GM21390 (cell line): ENCODE measurements around the gene NAA60.
"Not testable (repeated sequence)": the region's sequence is repeated elsewhere in the genome, so short reads cannot be mapped to it uniquely, and the experiment has no call there.

Source experiments
- ATAC-seq: cut with Tn5 transposase; IDR thresholded peaks from one replicate; pipeline ENCODE4 v1.9.1; 2021; ENCODE audit not compliant: unreplicated experiment

The NAA60 gene

DNA sequence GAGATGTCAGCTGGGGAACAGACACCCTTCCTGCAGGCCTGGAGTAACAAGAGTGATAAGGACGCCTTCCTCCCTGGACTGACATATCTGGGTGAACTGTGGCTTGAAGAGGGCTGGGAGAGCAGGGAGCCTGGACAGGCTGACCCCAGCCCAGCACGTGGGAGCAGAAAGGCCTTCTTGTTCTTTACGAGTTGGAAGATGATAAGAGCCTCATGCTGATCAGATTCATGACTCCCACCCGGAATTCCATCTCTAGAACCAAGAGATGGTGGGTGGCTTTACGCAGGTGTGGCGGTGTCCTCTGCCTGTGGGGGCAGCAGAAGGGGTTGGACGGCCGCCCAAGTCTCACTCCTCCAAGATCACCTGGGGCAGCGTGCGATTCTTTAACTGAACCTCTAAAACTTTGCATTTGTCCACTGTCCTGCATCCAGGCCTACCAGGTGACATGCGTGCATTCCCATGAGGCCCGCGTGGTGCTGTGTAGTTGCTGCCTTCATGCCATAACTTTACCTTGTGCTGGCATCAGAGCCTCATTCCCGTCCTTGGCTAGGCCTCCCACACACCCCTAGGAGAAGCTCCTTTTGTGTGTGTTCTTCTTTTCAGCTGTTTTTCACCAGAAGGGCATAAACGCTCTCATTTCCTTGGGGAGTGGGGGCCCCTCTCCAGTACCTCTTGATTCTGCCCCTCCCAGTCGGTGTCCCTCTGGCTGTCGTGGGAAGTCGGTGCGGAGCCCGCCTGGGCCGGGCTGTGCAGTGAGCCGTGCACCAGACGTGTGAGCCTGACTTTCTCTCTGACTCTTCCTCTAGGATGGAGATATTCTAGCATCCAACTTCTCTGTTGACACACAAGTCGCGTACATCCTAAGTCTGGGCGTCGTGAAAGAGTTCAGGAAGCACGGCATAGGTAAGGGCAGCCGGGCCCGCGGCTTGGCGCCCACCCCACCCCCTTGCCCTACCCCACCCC, 38.5 kb downstream of the NAA60 start:
- ATAC-seq, result no peak

DNA sequence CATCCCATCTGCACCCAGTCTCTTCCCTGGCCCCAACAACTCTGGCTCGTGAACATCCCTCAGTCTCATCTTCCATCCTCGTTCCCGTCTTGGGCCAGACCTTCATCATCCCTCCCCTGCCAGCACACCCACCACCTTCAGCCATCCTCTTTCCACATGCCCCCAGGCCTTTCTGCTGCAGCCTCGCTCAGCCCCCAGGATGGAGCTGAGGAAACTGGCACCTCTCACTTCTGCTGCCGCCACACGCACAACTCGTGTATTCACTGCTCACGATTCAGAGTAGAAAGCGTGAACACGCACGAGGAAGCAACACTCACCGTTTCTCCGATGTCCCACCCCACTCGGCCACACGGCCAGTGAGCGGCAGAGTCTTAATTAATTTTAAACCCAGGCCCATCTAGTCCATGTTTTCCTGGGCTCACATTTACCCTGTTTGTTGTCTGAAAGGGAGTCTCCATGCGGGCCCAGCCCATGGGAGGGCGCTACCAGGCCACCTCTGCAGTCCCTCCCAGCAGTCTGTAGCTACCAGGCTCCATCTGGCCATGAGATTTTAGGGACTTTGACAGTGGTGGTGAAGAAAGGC, 39.3 kb downstream of the NAA60 start:
- no peak for ATAC-seq

DNA sequence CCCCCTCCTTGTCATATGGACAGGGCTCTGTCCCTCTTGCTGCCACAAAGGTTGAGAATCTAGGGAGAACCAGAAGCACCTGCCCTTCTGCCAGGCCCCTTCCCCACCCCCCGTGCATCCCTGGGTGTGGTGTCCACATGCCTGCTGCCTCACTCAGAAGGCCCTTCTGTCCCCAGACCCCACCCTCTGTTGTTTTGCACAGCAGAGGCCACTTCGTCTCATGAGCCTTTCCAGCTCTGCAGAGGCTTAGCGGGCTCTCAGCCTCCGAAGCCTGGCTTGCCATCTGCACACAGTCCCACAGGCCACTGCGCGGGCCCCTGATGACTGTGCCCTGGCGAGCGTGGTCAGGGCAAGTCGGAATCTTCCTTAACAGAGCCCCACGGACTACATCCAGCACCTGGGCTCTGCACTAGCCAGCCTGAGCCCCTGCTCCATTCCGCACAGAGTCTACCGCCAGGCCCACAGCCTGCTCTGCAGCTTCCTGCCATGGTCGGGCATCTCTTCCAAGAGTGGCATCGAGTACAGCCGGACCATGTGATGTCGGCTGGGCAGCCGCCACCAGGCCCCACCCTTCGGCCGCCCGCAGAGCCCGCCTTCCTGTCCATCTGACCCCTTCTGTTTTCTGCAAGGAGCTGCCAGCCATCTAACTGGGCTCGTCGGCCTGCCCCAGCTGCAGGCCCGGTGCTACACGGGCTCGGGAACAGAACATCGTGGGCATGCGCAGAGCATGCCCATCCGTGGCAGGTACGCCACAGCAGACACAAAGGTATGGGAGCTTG, 41.0 kb downstream of the NAA60 start:
- no peak for ATAC-seq

DNA sequence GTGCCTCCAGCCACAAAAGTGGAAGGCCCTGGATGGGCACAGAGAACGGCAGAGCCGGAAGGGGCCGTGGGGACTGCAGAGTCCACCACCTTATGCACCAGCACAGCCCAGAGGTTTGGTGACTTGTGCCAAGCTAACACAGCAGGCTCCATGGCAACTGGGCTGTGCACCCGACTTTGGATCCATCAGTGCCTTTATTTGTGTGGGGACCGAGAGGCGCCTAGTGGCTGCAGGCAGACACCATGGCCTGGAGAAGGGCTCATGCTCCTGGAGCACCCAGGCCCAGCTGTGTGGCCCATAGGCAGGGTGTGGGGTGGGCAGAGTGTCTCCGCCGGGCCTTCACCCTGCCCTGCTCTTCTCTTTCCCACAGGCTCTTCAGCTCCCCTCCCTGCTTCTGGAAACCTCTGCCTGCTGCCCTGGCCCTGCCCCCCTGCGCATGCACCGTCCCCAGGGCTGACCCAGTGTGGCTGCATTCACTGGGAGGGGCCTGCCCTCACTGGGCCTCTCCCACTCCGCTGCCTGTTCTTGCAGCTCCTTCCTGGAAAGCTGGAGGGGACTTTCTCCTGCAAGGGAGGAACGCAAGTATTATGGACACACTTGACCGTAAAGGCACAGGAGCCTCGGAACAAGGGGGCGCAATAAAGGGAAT, 41.7 kb downstream of the NAA60 start:
- no peak for ATAC-seq

DNA sequence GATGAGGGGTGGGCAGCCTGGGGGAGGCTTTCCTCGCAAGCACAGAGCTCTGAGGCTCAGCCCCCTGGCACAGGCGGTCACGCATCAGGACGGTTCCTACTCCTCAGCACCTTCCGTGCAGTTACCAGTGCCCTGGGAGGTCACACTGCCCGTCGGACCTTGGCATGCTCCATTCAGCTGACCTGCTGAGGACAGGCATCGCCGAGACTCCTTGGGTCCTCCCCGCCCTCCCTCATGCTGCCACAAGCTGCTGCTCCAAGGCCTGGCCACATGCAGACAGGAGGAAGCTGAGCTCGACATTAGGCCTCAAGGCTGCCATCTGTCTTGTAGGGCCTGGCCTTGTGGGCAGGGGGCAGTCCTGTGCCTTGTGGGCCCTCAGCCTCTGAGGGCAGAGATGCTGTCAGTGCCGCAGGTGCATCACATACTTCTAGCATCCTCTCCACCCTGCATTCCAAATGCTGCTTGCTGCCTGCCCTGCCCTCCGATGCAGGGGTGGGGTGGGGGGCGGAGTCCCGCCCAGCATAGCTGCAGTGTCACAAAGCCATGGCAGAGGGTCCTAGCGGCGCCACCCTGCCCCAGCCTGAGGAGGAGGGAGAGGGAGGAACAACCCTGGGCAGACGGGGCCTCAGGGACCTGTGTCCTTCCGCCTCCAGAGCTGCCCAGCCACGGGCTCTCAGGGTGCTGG, 42.5 kb downstream of the NAA60 start:
- ATAC-seq, result no peak

DNA sequence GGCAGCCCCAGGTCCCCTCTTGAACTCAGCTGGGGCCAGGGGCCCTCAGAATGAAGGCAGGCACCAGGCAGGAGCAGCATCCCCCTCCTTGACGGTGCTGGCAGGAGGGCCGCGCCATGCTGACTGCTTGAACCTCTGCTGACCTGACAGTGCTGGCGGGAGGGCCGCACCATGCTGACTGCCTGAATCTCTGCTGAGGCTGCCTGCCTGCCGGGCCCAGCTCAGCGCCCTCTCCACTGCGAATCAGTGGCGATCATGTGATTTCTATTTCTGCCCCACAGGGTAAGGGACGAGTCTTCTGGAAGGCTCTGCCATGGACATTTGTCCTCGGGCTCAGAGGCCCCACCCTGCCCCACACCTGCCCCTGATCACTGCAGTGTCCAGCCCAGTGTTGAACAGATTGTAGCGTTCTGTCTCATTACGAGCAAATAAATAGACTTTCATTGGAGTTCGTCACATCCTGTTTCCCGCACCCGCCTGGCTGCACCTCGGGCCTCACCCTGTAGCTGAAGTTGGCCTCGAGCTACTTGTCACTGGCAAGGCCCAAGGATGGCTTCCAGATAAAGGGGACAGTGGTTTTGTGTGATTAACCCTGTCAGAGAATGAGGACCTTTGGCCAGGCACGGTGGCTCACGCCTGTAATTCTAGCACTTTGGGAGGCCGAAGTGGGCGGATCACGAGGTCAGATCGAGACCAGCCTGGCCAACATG, 43.2 kb downstream of the NAA60 start:
- ATAC-seq, result no peak

DNA sequence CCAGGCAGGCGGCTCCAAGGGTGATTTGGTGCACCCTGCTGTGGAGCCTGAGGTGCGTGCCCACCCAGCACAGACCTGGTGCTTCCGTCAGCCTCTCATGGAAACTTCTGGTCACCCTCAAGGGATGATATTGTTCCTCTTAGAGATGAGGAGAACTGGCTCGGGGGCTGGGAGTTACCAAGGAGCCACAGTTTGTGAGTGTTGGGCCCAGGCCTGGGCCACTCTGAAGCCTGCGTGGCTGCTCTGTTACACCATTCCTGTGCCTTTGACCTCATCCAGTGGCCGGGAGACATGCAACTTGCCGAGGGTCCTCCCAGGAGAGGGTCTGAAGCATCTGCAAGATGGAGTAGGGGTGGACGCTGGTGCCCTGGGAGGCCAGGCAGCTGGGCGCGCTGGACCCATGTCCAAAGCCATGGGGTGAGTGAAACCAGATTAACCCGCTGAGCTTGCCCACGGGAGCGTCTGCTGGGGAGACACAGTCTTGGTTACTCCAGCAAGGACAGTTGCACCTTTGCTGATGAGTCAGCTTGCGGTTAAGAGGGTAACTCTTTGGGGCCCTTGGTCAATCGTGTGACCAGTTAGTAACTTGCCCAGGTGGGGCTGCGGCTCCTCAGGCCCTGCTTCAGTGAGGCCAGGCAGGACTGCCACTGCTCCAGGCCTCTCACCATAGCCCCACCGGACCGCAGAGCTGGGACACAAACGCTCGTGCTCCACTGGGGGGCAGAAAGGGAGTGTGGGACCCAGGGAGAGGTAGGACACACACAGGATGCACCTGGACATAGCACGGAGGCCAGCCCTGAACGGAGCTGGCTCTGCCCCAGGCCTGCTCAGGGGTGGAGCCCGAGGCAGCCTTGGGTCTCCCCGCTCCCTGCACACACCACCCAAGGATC, 44.3 kb downstream of the NAA60 start:
- no peak for ATAC-seq

DNA sequence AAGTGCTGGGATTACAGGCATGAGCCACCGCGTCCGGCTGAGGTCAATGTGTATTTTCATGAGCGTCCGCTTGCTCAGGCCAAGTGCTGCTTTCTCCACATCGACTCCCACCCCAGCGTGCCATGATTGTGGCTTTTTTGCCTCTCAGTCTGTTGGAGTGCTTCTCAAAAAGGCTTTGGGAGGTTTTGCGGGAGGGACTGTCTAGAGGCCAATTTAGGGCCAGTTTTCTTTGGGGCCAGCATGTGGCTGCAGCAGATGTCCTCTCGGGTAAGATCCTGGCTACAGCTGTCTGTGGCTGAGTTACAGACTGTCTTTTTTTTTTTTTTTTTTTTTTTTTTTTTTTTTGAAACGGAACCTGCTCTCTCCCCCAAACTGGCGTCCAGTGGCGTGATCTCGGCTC, 45.3 kb downstream of the NAA60 start:
- ATAC-seq, result no peak

DNA sequence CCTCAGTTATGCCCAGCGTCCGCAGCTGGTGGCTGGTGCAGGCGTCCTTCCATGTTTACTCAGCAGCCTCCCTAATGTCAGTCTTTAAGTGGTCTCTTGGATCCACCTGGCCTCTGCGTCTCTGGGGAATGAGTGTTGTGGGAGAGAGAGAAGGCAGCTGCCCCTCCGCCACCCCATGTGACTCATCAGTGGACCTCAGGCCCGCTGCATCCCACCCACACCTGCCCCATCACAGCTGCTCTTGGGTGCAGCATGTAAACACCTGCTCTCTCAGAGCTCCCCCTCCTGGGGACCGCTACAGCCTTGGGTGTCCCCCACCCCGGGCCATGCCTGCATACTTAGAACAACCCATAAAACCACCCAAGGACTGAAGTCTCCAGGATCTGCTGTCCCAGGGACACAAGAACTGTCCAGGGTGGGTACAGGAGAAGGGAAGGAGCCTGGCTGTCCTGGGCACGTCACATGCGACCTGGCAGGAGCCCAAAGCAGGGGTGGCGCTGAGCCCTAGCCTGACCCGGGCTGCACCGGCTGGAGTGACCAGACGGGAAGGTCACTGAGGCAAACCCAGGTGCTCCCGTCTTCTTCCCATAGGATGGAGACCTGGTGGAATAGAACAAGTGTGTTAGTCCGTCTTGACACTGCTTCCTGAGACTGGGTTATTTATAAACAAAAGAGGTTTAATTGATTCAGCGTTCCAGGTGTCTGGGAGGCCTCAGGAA, 47.6 kb downstream of the NAA60 start:
- ATAC-seq, result no peak

GRCh38 chr16:3492356-3492755, 48.9 kb downstream of the NAA60 start:
- ATAC-seq, result no peak

DNA sequence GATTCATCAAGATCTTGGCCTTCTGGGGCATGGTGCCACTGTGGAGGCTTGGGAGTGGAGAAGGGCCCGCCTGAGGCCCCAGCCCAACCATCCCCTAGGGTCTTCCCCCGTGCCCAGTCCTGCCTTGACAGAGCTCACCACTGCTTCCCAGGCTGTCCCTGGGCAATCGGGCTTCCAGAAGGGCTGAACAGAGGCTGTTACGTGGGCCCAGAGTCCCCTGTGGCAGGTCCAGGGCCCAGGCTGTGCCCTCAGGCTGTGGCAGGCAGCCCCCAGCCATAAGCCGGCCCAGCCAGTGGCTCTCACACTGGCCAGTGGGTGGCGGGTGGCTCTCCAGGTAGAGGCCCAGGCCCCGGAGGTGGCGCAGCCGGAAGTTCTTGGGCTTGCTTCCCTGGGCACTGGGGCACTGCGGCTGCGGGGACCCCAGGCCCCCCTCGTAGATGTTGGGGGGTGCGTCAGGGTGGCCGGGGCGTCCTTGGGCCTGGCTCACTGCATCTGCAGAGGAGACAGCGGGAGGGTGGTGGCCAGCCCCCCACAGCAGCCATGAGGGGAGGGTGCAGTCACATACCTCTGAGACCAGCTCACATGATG, 51.0 kb downstream of the NAA60 start:
- ATAC-seq, result no peak

DNA sequence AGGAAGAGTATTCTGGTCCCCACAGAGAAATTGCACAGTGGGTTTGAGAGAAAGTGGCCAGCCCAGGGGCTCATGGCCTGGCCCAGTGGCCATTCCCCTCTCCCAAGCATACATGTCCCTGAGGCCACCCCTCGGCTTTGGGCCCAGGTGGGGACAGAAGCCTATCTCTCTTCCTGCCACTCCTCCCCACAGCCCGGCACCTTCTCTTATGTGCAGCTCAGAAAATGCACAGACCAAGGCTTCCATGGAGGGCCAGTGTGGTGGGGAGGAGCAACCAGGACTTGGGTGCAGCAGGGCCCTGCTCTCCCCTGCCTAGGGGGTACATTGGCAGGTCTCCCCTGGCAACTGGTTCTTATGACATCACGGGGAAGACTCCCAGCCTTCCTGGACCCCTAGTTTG, 51.7 kb downstream of the NAA60 start, which contains the start of gene C16orf90:
Gene C16orf90 (minus strand): TSS at position 314 of the 400 bp plus-strand sequence. CDS start 68 bp downstream, at position 246.
- ATAC-seq, result no peak

GRCh38 chr16:3496386-3496785, 52.9 kb downstream of the NAA60 start:
- no peak for ATAC-seq

DNA sequence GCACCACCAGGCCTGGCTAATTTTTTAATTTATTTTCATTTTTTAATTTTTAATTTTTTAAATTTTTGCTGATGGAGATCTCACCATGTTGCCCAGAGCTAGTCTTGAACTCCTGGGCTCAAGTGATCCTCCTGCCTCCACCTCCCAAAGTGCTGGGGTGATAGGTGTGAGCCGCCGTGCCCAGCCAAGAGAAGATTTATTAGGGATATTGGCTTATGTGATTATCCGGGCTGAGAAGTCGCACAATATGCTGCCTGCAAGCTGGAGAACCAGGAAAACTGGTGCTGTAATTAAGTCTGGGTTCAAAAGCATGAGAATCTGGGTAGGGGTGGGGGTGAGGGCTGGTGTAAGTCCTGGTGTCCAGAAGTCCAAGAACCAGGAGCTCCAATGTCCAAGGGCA, 54.3 kb downstream of the NAA60 start:
- ATAC-seq, result no peak

DNA sequence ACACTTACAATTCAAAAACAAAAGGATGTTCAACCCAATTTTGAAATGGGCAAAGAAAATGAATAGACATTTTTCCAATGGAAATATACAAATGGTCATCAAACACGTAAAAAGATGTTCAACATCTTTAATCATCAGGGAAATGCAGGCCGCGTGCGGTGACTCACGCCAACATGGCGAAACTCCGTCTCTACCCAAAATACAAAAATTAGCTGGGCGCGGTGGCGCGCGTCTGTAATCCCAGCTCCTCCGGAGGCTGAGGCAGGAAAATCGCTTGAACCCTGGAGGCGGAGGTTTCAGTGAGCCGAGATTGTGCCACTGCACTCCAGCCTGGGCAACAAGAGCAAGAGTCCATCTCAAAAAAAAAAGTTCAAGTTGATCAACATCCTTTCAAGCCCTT, 55.5 kb downstream of the NAA60 start:
- no peak for ATAC-seq

- not testable (repeated sequence) for ATAC-seq
Measured at GRCh38 chr16:3501412-3501761, 57.9 kb downstream of the NAA60 start.

DNA sequence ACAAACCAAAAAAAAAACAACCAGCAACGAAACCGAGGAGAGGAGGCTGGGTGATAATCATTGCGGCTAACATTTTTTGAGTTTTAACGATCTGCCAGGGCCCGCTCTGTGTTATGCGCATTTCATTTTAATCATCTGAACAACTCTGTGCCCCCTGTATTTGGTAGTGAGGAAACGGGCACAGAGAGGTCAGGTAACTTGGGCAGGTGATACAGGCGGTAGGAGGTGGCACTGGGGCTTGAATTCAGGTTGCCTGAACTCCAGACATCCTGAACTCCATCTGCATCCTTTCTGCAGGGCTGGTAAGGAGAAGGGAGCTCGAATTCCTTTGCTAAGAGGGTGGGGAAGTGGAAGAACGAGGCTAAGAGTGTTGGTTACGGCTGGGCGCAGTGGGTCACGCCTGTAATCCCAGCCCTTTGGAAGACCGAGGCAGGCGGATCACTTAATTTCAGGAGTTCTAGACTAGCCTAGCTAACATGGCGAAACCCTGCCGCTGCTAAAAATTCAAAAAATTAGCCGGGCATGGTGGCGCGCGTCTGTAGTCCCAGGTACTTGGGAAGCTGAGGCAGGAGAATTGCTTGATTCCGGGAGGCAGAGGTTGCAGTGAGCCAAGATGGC, 58.4 kb downstream of the NAA60 start:
- ATAC-seq, result no peak

DNA sequence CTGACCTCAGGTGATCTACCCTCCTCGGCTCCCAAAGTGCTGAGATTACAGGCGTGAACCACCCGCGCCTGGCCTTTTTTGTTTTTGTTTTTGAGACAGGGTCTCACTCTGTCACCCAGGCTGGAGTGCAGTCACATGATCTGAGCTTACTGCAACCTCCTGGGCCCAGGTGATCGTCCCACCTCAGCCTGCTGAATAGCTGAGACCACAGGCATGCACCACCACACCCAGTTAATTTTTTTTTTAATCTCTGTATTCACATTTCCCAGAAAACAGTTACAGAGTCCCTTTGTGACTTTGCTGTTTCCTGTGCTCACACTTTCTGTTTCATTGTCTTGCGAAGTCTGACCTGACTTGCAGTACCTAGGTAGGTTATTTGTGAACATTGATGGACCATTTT, 60.0 kb downstream of the NAA60 start:
- no peak for ATAC-seq
